ENCODE results near the gene SH2D1A.
A peak's percentile ranks its signal among the peaks of the same experiment; 100 is the strongest.
"Not testable (repeated sequence)": the region's sequence is repeated elsewhere in the genome, so short reads cannot be mapped to it uniquely, and the experiment has no call there.

Gene SH2D1A

DNA sequence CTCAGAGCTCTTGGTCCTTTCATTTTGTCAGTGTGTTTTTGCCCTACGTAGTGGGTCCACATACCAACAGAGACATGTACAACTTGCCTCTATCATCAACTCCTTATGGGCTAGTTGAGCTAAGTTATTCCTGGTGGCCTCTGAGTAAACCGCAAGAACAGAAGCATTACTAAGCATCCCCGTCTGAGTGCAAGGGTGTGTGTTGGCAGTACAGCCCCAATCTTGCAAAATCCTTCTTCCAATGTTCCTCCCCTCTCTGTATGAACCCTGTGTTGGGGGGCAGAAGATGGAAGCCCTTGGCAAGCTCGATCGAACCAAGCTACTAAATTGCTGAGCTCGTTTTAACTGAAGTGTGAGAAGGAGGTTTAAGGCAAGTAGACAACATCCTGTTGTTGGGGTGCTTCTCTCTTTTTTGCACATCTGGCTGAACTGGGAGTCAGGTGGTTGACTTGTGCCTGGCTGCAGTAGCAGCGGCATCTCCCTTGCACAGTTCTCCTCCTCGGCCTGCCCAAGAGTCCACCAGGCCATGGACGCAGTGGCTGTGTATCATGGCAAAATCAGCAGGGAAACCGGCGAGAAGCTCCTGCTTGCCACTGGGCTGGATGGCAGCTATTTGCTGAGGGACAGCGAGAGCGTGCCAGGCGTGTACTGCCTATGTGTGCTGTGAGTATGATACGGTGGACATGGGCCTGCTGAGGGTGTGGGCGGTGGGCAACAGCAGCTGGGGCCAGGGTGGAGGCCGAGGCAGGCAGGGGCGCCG, at the start of gene SH2D1A:
Gene SH2D1A (plus strand): TSS at position 447 of the 760 bp plus-strand sequence. CDS start 80 bp downstream, at position 527.
- no peak for DNase-seq

DNA sequence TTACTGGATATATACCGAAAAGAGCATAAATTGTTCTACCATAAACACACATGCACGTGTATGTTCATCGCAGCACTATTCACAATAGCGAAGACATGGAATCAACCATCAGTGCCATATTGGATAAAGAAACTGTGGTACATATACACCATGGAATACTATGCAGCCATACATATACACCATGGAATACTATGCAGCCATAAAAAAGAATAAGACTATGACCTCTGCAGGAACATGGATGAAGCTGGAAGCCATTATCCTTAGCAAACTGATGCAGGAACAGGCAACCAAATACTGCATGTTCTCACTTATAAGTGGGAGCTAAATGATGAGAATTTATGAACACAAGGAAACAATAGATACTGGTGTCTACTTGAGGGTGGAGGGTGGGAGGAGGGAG, 47.0 kb upstream of the SH2D1A start:
- not testable (repeated sequence) for DNase-seq

DNA sequence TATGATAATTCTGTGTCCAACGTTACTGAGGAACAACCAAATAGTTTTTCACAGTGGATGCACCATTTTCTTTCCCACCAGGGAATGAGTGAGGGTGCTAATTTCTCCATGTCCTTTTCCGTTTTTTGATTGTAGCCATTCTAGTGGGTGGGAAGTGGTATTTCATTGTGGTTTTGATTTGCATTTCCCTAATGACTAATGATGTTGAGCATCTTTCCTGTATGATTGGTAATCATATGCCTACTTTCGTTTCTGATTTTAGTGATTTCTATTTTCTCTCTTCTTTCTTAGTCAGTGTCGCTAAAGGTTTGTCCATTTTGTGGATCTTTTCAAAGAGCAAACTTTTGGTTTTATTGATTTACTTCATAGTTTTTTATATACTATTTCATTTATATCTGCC, 46.0 kb upstream of the SH2D1A start:
- DNase-seq: peak; percentile 12

DNA sequence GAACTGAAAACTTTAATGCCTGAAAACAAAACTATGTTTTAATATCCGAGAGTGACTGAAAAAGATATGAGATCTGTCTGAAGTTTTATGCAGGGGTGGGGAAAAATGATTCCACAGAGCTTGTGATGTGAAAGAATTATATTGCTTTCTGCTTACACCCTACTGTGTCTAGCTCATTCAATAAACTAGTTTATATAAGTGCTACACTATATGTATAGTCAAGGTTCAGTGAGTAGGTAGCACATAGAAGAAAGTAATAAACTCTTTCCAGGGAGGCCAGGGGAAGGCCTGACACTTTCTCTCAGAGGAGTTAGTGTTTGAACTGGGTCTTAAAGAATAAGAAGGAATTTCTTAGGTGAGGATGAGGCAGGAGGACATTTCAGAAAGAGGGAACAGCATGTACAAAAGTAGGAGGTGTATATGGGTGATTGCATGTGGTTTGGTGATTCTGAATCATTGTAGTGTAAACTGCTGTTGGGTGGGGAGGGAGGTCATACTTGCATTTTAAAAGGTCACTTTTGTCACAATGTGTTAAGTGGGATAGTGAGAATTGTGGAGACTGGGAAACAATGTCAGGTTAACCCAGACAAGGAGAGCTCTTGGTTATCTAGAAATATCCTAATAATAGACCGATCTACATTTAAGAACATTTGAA, 39.0 kb upstream of the SH2D1A start:
- no peak for DNase-seq

DNA sequence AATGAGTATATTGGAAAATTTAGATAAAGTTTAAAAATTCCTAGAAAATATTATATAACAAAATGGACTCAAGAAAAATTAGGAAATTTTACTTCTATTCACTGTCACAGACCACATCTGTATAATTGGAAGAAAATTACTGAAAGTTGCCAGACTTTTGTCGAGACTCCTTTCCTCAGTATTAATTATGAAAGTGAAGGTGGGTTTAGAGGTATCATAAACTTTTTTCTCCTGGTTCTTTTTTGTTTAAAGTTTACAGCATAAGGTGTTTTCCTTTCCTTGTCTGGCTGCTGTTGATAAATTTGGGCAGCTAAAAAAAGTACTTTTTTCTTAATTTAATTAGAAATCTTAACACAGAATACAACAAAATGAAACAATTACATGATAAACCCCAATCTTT, 20.6 kb upstream of the SH2D1A start:
- DNase-seq: no peak

DNA sequence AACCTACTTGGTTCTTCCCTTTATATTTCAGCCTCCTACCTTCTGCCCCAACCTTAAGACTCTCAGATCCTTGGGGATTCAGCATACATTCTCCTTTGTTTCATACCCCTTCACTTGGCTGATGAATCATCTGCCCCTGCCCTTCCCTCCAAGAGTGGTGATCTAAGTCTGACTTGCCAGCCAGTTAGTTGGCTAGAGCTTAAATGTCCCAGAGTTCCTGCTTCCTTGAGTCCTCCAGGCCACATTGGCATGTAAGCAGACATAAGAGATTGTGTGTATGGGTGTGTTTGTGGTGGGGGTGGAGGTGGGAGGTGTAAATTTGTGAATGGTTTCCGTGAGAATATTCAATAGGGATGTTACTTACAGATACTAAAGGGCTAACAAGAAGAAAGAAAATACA, 17.6 kb upstream of the SH2D1A start:
- DNase-seq: no peak

DNA sequence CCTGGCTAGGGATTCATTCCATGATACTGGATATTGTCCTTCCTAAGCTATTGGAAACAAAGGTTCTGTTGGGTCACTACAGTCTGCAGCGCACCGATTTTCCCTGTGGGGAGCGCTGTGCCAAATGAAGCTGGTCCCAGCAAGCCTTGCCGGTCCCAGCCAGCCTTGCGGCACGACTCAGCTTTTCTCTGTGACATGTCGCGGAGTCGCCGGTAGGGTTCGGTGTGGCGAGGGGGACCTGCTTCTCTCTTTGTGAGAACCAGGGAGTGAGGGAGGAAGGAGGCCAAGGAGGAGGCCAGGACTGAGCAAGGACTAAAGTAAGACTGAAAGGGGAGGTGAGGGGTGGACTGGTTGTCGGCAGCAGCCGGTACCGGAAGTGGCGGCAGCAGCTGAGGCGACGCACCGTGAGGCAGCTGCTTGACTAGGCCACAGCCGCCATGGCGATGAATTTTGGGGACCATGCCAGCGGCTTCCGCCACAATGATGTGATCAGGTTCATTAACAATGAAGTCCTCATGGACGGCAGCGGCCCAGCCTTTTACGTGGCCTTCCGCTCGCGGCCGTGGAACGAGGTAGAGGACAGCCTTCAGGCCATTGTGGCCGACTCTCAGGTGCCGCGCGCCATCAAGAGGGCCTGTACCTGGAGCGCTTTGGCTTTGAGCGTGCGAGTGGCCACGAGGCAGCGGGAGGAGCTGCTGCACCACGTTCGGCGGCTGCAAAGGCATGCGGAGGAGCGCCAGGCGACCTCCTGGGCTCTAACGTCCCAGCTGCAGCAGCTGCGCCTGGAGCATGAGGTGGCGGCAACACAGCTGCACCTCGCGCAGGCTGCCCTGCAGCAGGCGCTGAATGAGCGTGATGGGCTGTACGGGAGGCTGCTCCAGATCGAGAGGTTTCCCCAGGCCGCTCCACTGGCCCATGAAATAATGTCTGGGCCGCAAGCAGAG, 13.6 kb upstream of the SH2D1A start, which contains the start of gene TEX13D:
Gene TEX13D (plus strand): TSS at position 180 of the 944 bp plus-strand sequence. CDS start 258 bp downstream, at position 438.
- no peak for DNase-seq

DNA sequence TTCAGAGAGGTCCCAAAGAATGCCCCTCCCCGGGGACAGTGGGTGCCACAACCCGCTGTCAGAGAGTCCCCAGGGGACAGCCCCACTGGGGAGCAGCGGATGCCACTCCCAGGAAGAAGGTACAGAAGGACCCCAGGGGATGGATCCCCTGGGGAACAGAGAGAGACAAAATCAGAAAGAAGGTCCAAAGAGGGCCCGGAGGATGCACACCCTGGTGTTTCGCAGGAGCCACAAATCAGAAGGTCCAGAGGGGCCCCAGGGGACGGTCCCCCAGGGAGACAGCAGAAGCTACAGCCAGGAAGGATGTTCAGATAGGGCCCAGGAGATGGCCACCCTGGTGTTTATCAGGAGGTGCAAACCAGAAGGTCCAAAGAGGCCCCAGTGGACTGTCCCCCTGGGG, 12.5 kb upstream of the SH2D1A start:
- DNase-seq: no peak

DNA sequence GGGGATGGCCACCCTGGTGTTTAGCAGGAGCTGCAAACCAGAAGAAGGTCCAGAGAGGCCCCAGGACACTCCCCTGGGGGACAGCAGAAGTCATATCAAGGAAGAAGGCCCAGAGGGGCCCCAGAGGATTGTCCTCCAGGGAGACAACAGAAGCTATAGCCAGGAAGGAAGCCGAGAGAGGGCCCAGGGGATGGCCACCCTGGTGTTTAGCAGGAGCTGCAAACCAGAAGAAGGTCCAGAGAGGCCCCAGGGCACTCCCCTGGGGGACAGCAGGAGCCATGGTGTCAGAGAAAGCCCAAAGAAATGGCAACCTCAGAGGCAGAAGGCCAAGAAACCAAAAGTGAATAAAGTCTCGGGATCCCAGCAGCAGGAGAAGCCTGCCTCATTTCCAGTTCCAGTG, 11.8 kb upstream of the SH2D1A start:
- not testable (repeated sequence) for DNase-seq

DNA sequence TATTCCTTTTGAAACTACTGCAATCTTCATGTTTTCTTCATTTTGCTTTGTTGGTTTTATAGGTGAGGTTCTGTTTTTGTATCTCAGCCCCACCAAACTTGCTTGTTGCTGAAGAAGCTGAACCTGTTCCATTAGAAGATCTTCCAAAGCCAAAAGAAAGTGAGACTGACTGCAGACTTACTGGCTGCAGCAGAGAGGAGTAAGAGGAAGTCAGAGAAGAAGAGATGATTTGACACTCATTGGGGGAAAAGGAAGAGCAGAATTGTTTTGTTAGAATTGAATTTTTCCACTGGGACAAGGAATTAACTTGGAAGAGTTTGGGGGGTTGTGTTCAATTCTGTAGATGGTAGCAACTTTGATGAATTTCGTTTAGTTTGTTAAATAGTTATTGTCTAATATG, 10.8 kb upstream of the SH2D1A start:
- no peak for DNase-seq

DNA sequence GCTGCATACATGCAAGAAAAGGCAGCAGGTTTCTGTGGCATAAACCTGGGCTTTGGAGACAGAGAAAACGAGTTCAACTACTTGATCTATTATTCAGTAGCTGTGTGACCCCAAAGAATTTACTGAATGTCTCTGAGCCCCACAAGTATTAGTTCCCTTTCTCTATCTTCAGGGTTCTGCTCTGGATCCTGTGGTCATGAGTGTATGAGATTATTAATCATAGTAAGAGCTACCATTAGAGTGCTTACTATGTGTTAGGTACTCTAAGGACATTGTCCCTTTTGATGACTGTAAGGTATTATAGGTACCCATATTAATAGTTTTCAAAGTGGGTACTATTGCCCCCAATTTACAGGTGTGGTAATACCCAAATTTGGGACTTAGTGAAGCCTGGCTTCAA, 8.4 kb upstream of the SH2D1A start:
- no peak for DNase-seq

DNA sequence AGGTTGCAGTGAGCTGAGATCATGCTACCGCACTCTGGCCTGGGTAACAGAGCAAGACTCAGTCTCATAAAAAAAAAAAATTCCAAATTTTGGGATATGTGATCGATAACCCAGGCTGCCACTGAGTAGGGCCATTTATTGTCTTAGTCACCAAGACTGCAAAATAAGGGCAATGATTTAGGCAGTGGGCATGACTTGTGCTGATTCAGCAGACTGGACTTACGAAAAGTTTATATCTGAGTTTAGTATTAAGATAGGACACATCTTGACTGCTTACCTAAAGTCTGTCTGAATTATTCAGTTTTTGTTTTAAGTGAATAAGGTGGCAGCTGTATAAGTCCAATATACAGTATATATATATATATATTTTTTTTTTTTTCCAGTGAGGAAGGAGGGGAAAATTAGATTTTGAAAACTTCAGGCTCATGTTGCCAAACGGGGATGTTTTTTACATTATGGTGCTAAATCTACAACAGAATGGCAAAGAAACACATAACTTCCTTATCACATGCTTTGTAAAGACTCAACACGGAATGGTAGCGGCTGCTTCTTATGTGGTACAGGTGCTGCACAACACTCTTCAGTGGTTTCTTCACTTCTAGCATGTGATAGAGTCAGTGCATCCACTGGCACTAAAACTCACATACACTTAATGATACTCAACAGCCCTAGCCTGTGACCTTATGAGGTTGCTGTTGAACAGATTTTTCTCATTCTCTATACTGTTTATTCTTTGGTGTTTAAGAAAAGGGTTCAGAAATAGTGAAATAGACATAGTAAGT, 7.4 kb upstream of the SH2D1A start:
- DNase-seq: no peak

DNA sequence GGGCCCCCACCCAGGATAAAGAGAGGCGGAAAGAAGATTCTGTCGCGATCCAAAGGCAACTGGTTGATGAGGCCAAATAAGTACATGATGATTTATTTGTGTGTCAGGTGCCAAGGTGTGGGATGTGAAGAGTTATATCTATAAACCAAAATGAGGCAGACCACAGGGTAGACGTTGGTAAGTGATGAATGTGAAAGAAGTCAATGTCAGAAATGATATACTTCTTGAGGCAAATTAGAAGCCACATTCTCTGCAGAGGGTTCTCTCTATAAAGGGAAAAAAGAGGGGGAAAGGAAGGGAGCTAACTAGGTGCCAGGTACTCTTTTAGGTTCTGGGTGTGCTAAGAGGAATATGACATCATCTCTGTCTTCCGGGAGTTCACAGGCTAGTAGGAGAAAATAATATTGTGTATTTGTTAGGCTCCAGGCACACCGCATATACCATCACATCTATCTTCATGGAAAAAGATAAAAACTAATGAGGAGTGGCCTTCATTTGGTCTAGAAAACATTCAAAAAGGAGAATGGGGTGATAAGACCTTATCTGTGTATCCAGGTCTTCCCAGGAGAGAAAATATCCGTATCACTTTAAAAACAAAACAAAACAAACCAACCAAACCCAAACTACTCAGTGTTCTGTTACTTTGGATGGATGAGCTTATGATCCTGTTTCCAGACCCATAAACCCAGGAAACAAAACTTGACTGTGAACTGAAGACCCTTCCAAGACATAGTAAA, 4.8 kb upstream of the SH2D1A start:
- DNase-seq: no peak

DNA sequence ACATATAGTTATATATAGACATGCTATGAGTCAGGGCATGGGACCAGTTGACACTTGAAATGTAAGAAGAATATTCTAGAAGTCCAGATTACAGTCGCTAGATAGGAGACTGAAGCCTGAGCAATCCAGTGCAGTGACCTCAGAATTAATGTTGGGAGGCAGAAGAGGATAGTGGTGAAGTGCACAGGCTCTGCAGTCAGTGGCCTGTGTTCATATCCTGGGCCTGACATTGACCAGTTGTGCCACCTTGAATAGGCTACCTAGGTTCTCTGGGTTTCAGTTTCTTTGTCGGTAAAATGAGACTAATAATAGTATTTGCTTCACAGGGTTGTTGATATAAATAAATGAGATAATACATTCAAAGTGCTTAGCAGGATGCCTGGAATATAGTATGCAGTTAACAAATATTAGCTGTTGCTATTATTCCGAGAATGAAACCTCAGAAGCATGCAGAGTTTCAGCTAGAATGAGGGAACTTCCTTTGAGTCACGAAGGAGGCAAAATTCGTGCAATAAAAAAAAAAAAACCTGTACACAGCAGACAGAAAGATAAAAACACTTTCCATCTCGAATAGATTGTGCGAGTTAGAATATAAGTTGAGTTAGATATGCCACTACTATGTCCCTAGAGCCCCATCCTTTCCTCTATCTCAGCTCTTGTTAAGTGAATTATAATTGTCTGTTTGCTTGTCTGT, 4.0 kb upstream of the SH2D1A start:
- no peak for DNase-seq

DNA sequence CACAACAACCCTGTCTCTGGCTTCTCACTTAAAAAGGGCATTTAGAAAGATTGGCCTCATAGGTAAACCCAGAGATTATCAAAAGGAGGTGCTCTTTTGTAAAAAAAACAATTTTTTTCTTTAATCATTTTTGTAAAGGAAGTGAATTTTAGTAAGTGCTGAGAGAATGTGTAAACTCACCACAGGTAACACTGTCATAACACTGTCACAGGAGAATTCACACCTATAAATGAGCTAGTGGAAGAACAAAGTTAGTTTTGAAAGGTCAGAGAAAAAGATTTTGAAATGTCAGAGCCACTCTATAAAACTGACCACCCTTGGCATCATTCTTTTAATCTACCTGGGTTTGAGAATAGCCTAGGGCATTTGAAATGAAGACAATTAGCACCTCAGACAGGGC, 3.3 kb upstream of the SH2D1A start:
- DNase-seq: no peak

DNA sequence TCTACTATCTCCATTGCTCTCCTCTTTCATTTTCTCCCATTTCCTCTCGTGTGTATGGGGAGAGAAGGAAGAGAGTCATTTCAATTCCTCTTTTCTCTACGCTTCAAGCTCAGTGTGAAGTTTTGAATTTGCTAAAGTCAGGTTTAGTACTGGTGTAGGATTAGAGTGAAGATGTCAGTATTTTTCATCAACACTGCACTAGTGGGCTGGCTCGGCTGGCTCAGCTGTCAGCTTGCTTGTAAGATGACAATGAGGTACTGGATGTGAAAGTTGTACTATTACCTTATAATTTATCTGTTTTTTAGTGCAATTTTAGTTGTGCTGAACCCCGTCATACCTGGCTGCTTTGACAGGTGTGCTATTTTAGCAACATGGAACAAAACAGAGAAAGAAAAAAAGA, 2.1 kb upstream of the SH2D1A start:
- no peak for DNase-seq

DNA sequence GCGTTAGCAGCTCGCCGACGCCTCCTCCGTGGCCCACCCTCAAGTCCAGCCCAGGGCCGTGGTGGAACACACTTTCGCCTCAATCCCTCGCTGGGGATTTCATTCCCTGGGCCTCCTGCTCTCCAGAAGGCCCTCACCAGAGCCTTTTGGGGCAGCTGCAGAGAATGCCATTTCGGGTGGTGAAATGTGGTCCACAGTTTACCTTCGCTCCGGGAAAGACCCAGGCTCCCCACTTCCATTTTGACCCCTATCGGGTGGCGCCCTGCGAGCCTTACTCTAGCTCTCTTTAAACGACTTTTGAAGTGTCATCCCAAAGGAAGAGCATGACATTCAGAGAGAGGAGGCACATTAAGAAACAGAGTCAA, 496 bp downstream of the SH2D1A start:
- DNase-seq: no peak

DNA sequence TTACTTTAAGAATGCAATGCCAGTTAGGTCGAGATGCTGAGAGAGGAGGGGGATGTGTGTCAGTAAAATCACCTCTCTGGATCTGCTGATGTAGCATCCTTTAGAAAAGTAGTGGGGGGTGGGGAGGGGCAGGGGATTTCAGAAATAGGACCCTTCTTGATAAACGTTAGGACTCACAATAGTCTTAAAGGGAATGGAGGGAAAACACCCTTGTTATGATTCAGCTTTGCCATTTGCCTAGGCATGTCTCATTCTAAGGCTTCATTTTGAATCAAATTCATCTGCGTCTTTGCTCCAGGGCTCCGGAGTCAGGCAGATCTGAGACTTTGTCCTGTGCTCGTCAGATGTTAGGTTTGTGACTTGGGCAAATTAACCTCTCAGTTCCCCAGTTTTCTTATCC, 879 bp downstream of the SH2D1A start:
- DNase-seq: no peak

DNA sequence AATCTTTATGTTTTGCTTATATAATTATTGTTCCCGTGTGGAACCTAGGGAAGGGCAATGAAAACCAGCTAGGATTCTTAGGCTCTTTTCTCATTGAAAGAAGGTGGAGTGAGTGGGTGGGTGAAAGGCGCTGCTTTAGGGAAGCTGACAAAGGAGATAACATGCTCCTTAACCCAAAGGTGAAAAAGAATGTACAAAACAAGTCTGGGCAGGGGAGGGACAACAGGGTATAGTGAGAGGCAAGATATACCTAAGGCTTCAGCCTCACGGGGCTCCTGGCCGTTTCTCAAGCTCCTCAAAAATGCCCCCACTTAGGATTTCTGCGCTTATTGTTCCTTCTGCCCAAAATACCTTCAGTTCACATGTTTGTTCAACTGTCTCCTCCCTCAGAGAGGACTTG, 1.8 kb downstream of the SH2D1A start:
- no peak for DNase-seq

DNA sequence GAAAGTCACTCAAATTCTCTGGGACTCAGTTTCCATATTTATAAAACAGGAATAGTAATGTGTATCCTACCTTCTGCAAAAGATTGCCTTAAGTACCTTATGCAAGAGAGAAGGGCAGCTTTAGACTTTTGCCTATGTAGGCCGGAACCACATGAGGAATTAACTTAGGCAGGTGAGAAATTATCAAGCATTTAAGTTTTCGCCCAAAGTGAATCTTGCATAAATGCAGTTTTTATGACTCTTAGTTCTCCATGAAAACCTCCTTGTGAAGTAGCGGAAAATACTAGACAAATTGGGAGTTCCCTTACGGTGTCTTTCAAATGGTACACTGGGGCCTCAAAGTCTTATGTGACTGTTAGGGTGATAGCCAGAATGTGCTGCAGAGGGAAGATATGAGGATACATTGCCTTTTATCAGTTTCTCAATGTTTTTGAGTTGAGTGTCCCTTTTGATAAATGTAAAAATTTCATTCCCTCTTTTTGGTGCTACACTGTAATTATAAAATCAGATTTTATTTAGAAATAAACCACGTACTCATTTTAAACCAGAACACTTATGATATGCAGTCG, 2.6 kb downstream of the SH2D1A start:
- DNase-seq: no peak

DNA sequence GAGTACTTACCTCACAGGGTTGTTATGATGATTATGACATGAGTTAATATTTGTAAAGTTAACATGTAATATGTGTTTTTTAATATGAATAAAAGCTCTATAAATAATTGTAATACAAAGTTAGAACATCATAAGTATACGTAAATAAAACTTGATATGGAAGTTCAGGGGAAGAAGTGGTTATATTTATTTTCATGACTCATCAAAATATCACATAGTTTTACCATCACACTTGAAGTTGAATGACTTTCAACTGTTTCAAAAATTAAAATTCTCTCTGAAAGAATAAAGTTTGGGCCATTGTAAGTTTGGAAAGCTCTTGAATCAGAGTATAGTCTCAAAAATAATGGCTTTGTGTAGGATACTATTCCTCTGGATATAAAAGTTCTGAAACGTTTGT, 8.3 kb downstream of the SH2D1A start:
- no peak for DNase-seq

Data from inflammatory macrophage treated with lipopolysaccharide for 1 hour (primary cell).